ENCODE measurements around the gene ABHD6. TPM values are rescaled to one million over a fixed set of nuclear protein-coding genes. Genes with fewer than 3 reads are reported as not detected.
A peak's percentile ranks its signal among the peaks of the same experiment; 100 is the strongest.
"Not testable (repeated sequence)": the region's sequence is repeated elsewhere in the genome, so short reads cannot be mapped to it uniquely, and the experiment has no call there.

The ABHD6 gene
- total RNA-seq, 4 donors from 2014 or later = 14.7 to 28.6 (median 18.0) TPM

DNA sequence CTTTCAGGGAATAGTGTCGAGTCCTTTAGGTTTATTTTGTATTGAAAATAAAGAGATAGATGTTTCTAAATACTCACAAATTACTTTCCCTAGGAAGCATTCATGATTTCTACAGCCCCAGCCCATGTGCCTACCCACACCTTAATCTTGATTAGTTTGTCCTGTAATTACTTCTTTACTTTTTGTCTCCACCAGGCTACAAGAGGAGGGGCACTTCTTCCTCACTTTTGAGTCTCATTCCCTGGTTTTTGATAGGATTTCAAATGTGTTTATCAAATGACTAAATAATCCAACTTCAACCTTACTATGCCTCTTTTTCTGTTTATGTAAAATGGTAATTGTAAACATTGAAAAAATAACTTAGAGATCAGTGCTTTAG is 96.9 kb downstream of the ABHD6 start:
- TF ChIP-seq POLR2A (IDR thresholded peaks at IDR 0.05) = no peak
- TF ChIP-seq, protein P1, sequence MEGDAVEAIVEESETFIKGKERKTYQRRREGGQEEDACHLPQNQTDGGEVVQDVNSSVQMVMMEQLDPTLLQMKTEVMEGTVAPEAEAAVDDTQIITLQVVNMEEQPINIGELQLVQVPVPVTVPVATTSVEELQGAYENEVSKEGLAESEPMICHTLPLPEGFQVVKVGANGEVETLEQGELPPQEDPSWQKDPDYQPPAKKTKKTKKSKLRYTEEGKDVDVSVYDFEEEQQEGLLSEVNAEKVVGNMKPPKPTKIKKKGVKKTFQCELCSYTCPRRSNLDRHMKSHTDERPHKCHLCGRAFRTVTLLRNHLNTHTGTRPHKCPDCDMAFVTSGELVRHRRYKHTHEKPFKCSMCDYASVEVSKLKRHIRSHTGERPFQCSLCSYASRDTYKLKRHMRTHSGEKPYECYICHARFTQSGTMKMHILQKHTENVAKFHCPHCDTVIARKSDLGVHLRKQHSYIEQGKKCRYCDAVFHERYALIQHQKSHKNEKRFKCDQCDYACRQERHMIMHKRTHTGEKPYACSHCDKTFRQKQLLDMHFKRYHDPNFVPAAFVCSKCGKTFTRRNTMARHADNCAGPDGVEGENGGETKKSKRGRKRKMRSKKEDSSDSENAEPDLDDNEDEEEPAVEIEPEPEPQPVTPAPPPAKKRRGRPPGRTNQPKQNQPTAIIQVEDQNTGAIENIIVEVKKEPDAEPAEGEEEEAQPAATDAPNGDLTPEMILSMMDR (IDR thresholded peaks at IDR 0.05) = no peak
- WGBS, 2 donors = 62 to 74% methylated on average over 1 of the region's 1 CpG
- Histone ChIP-seq H3K4me1 (peaks cover 50 to 64% of the 10 kb centered on the region in 2 donors), H3K27me3 (no peaks in the 10 kb centered on the region), H3K36me3 (no peaks in the 10 kb centered on the region), H3K27ac (peak overlapping the region; percentile 77 to 96 (median 91)), H3K9me3 (no peaks in the 10 kb centered on the region), H3K4me3 (replicated peaks in 1 of 3) (peak overlapping the region in 2 of 3 donors; percentile 61 to 80)
- intact Hi-C loops (cut with DNase I) = no loop called here
- no peak for DNase-seq

DNA sequence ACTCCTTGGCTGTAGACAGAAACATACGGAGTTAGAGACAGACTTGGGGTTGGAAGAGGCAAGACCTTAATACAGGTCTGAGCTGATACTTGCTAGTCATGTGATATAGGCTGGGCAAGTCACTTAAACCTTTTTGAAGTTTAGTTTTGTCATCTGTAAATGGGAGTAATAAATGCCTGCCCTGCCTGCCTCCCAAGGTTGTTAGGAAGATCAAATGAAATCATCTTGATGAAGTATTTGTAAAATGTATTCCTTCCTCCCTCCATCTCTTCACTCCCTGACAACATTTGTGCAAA is 98.0 kb downstream of the ABHD6 start:
- WGBS, 2 donors = 28 to 59% methylated on average over 1 of the region's 1 CpG

DNA sequence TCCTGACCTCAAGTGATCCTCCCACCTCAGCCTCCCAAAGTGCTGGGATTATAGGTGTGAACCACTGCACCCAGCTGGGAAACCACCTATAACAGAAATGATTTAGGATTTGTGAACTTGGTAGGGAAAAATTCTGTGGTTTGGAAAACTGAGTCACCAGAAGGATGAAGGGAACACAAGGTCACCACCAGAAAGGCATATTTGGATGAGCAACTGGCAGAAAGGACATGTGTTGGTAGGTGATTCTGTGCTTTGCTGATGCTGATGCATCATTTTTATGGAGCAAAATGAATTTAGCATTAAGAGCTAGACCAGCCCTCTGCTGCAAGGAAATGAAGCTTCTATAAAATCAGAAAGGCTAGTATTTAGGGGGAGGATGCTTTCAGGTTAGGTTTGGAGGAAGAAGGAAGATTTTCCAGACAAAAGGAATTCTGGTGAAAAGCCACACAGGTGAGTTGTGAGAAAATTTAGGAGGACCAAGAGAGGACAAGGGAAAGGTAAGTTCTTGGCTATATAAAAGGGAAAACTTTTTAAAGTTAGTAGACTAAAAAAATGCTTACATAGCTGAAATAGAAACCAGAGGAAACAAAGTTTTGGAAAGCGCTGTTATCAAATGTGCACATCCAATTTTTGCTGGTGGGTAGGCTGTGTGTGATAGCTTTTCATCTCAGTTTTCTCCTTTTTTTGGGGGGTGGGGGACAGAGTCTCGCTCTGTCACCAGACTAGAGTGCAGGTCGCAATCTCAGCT is 98.7 kb downstream of the ABHD6 start:
- TF ChIP-seq, protein P1 (IDR thresholded peaks at IDR 0.05) = no peak
- TF ChIP-seq POLR2A (IDR thresholded peaks at IDR 0.05) = no peak
- intact Hi-C loops (cut with DNase I) = no loop called here

More for the DNA sequence above, 98.0 kb downstream of the ABHD6 start:
- H3K27ac ChIP-seq = peak overlapping the region; percentile 48 to 96 (median 77)
- H3K27me3 ChIP-seq = no peaks in the 10 kb centered on the region
- TF ChIP-seq POLR2A (IDR thresholded peaks at IDR 0.05) = no peak
- TF ChIP-seq, protein P1 (IDR thresholded peaks at IDR 0.05) = no peak
- intact Hi-C loops (cut with DNase I) = no loop called here
- H3K4me1 ChIP-seq = peaks cover 55% of the 10 kb centered on the region in 2 donors
- H3K4me3 ChIP-seq (replicated peaks in 1 of 3) = no peak overlapping the region
- no peak for DNase-seq
- no peaks in the 10 kb centered on the region for H3K36me3 ChIP-seq
- H3K9me3 ChIP-seq = no peaks in the 10 kb centered on the region

DNA sequence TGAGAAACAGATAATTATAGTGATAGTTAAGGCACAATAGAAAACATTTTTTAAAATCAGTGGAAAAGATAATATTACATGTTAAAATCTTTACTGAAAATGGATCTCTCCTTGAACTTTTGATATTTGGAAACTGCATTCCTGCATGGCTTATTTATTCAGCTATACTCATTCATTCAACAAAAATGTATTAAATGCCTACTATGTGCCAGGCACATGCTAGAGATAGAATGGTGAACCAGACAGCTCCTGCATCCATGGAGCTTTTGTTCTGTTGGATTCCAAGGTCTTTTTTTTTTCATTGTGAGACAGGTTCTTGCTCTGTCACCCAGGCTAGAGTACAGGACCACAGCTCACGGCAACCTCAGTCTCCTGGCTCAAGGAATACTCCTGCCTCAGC is 99.6 kb downstream of the ABHD6 start:
- no peak for TF ChIP-seq POLR2A (IDR thresholded peaks at IDR 0.05)
- TF ChIP-seq, protein P1 (IDR thresholded peaks at IDR 0.05) = no peak
- Histone ChIP-seq H3K9me3 (no peaks in the 10 kb centered on the region), H3K4me3 (replicated peaks in 1 of 3) (no peak overlapping the region), H3K36me3 (peaks cover 0 to 3% of the 10 kb centered on the region in 2 donors), H3K27ac (peak overlapping the region; percentile 8 to 43 (median 38)), H3K27me3 (no peaks in the 10 kb centered on the region), H3K4me1 (peaks cover 49 to 52% of the 10 kb centered on the region in 2 donors)
- WGBS, 2 donors = 83 to 100% methylated on average over 1 of the region's 1 CpG
- no peak for DNase-seq
- intact Hi-C loops (cut with DNase I) = no loop called here

More for the DNA sequence above, 98.7 kb downstream of the ABHD6 start:
- Histone ChIP-seq H3K36me3 (peaks cover 0 to 2% of the 10 kb centered on the region in 2 donors), H3K27me3 (no peaks in the 10 kb centered on the region), H3K4me3 (replicated peaks in 1 of 3) (no peak overlapping the region), H3K27ac (peak overlapping the region in 2 of 3 donors; percentile 8 to 49), H3K4me1 (peaks cover 56 to 57% of the 10 kb centered on the region in 2 donors), H3K9me3 (no peaks in the 10 kb centered on the region)
- 96 to 97% methylated on average over 3 of the region's 3 CpGs for WGBS, 2 donors
- DNase-seq = no peak

DNA sequence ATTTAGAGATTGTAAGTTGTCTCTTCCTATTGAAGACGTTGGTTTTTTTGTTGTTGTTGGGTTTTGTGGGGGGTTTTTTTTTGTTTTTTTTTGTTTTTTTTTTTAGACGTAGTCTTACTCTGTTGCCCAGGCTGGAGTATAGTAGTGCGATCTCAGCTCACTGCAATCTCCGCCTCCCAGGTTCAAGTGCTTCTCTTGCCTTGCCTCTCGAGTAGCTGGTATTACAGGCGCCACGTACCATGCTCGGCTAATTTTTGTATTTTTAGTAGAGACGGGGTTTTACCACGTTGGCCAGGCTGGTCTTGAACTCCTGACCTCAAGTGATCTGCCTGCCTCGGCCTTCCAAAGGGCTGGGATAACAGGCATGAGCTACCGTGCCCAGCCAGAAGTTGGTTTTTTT is 101.6 kb downstream of the ABHD6 start:
- peak; percentile 83 to 84 for DNase-seq
- Histone ChIP-seq H3K4me1 (peaks cover 58 to 61% of the 10 kb centered on the region in 2 donors), H3K27ac (peak overlapping the region; percentile 48 to 72 (median 48))
- H3K4me3 ChIP-seq (replicated peaks in 1 of 3); intact Hi-C loops (cut with DNase I); H3K9me3 ChIP-seq; H3K36me3 ChIP-seq; H3K27me3 ChIP-seq: not testable (repeated sequence)
- 34 to 65% methylated on average over 12 of the region's 12 CpGs for WGBS, 2 donors
